Measurements from ENCODE around the gene ZCCHC8.
"Not testable (repeated sequence)": the region's sequence is repeated elsewhere in the genome, so short reads cannot be mapped to it uniquely, and the experiment has no call there.

ZCCHC8 gene

GRCh38 chr12:122435186-122435585, 65.5 kb downstream of the ZCCHC8 start:
- Histone ChIP-seq H3K36me3 (ENCODE audit: insufficient read depth) (no peaks in the 10 kb centered on the region), H3K4me3 (IDR thresholded peaks at IDR 0.05; ENCODE audit: insufficient read depth, low read depth, low read length) (no peak overlapping the region), H3K4me1 (ENCODE audit: low read depth, poor library complexity, severe bottlenecking) (no peaks in the 10 kb centered on the region), H3K27ac (no peak overlapping the region), H3K4me2 (no peak overlapping the region), H3K27me3 (ENCODE audit: insufficient read depth, low read depth) (no peaks in the 10 kb centered on the region), H4K20me1 (ENCODE audit: insufficient read depth) (no peaks in the 10 kb centered on the region), H3K9ac (no peak overlapping the region), H2AFZ (ENCODE audit: low read depth) (no peak overlapping the region), H3K79me2 (ENCODE audit: insufficient read depth, low read depth) (no peaks in the 10 kb centered on the region)
- no peak for TF ChIP-seq CTCF (conservative IDR thresholded peaks at IDR 0.05; ENCODE audit: low read depth, low read length)

- H3K9ac ChIP-seq; H3K79me2 ChIP-seq (ENCODE audit: insufficient read depth, low read depth); H3K27ac ChIP-seq; H4K20me1 ChIP-seq (ENCODE audit: insufficient read depth); H3K4me3 ChIP-seq (IDR thresholded peaks at IDR 0.05; ENCODE audit: insufficient read depth, low read depth, low read length); H3K36me3 ChIP-seq (ENCODE audit: insufficient read depth); H2AFZ ChIP-seq (ENCODE audit: low read depth); H3K27me3 ChIP-seq (ENCODE audit: insufficient read depth, low read depth); H3K4me2 ChIP-seq; H3K4me1 ChIP-seq (ENCODE audit: low read depth, poor library complexity, severe bottlenecking): not testable (repeated sequence)
Observed at GRCh38 chr12:122429043-122429442, 71.7 kb downstream of the ZCCHC8 start.

GRCh38 chr12:122427403-122427802, 73.3 kb downstream of the ZCCHC8 start:
- Histone ChIP-seq H3K36me3 (ENCODE audit: insufficient read depth) (no peaks in the 10 kb centered on the region), H3K27ac (no peak overlapping the region), H3K4me2 (no peak overlapping the region), H3K27me3 (ENCODE audit: insufficient read depth, low read depth) (0 out of 2 replicates have a peak, but pooled peaks cover 3% of the 10 kb centered on the region), H4K20me1 (ENCODE audit: insufficient read depth) (no peaks in the 10 kb centered on the region), H2AFZ (ENCODE audit: low read depth) (no peak overlapping the region), H3K79me2 (ENCODE audit: insufficient read depth, low read depth) (no peaks in the 10 kb centered on the region), H3K4me3 (IDR thresholded peaks at IDR 0.05; ENCODE audit: insufficient read depth, low read depth, low read length) (no peak overlapping the region), H3K9ac (no peak overlapping the region), H3K4me1 (ENCODE audit: low read depth, poor library complexity, severe bottlenecking) (peaks cover 6% of the 10 kb centered on the region)
- TF ChIP-seq CTCF (conservative IDR thresholded peaks at IDR 0.05; ENCODE audit: low read depth, low read length) = no peak

- H3K27me3 ChIP-seq (ENCODE audit: insufficient read depth, low read depth) = 0 out of 2 replicates have a peak, but pooled peaks cover 3% of the 10 kb centered on the region
Observed at GRCh38 chr12:122423258-122424165, 77.2 kb downstream of the ZCCHC8 start.

More at GRCh38 chr12:122423258-122424165, 77.2 kb downstream of the ZCCHC8 start:
- no peak overlapping the region for H3K4me3 ChIP-seq (IDR thresholded peaks at IDR 0.05; ENCODE audit: insufficient read depth, low read depth, low read length)
- H3K4me2 ChIP-seq = peak overlapping the region; percentile 59
- no peaks in the 10 kb centered on the region for H3K36me3 ChIP-seq (ENCODE audit: insufficient read depth)
- TF ChIP-seq CTCF (conservative IDR thresholded peaks at IDR 0.05; ENCODE audit: low read depth, low read length) = no peak
- H4K20me1 ChIP-seq (ENCODE audit: insufficient read depth) = no peaks in the 10 kb centered on the region
- H3K9ac ChIP-seq = peak overlapping the region; percentile 50; the same call in 1 of the 2 replicates
- H2AFZ ChIP-seq (ENCODE audit: low read depth) = peak overlapping the region; percentile 83
- H3K79me2 ChIP-seq (ENCODE audit: insufficient read depth, low read depth) = peaks cover 20% of the 10 kb centered on the region; the same call in 1 of the 2 replicates
- no peak overlapping the region for H3K27ac ChIP-seq
- H3K4me1 ChIP-seq (ENCODE audit: low read depth, poor library complexity, severe bottlenecking) = peaks cover 19% of the 10 kb centered on the region
